GM23338 (cell line): ENCODE measurements around the gene OR10K2. TPM values are rescaled to one million over a fixed set of nuclear protein-coding genes. Genes with fewer than 3 reads are reported as not detected.

Experiments
- ATAC-seq: fragments of 200-7000 bp; cut with Tn5 transposase; 3 replicates; pipeline ENCODE4 v1.9.1; 2020
- DNase-seq: peaks from one replicate; pipeline ENCODE4 v3.0.0-alpha.2; 2015; ENCODE audit warnings: low spot score
- H2AFZ ChIP-seq: fragments of 200-600 bp; sonication (generic); 2 replicates; pipeline ENCODE4 v1.8.0; 2016; ENCODE audit warnings: antibody characterized with exemption, mild to moderate bottlenecking, moderate library complexity
- H3F3A ChIP-seq: fragments of 200-600 bp; sonication (generic); replicated peaks from 2 replicates; pipeline ENCODE4 v1.8.0; 2017; ENCODE audit warnings: antibody characterized with exemption, mixed run types, low read depth
- H3K27ac ChIP-seq: fragments of 200-600 bp; sonication (generic); 2 replicates; pipeline ENCODE4 v1.6.1; 2016; ENCODE audit warnings: low read depth
- H3K27me3 ChIP-seq: fragments of 200-600 bp; sonication (generic); 2 replicates; pipeline ENCODE4 v1.8.0; 2016; ENCODE audit warnings: mild to moderate bottlenecking, mixed run types, moderate library complexity; ENCODE audit not compliant: insufficient read depth
- H3K36me3 ChIP-seq: fragments of 200-600 bp; sonication (generic); 2 replicates; pipeline ENCODE4 v1.8.0; 2016; ENCODE audit warnings: mild to moderate bottlenecking; ENCODE audit not compliant: insufficient read depth
- H3K4me1 ChIP-seq: fragments of 200-600 bp; sonication (generic); 2 replicates; pipeline ENCODE4 v1.8.0; 2016; ENCODE audit warnings: mild to moderate bottlenecking, moderate library complexity; ENCODE audit not compliant: insufficient read depth
- H3K4me2 ChIP-seq: fragments of 200-600 bp; sonication (generic); 2 replicates; pipeline ENCODE4 v1.7.1; 2017; ENCODE audit warnings: mixed run types
- H3K4me3 ChIP-seq: fragments of 200-600 bp; sonication (generic); 2 replicates; pipeline ENCODE4 v1.6.1; 2016; ENCODE audit warnings: mixed run types
- H3K79me2 ChIP-seq: fragments of 200-600 bp; sonication (generic); replicated peaks from 2 replicates; pipeline ENCODE4 v1.8.0; 2017; ENCODE audit warnings: mild to moderate bottlenecking; ENCODE audit not compliant: insufficient read depth
- H3K9me2 ChIP-seq: fragments of 200-600 bp; sonication (generic); 2 replicates; pipeline ENCODE4 v1.8.0; 2017; ENCODE audit not compliant: insufficient read depth
- H4K20me1 ChIP-seq: fragments of 200-600 bp; sonication (generic); replicated peaks from 2 replicates; pipeline ENCODE4 v1.8.0; 2017; ENCODE audit warnings: mild to moderate bottlenecking; ENCODE audit not compliant: insufficient read depth
- H3K27ac Mint-ChIP-seq: 2 replicates; pipeline ENCODE4 v1.8.0; 2020; ENCODE audit warnings: inconsistent platforms, mild to moderate bottlenecking, moderate library complexity, mixed read lengths
- H3K27me3 Mint-ChIP-seq: 3 replicates; pipeline ENCODE4 v1.8.0; 2022; ENCODE audit warnings: low read depth, mild to moderate bottlenecking, moderate library complexity, mixed read lengths, inconsistent platforms; ENCODE audit not compliant: insufficient read depth, poor library complexity
- H3K36me3 Mint-ChIP-seq: 3 replicates; pipeline ENCODE4 v1.8.0; 2021; ENCODE audit warnings: low read depth, mild to moderate bottlenecking, inconsistent platforms, moderate library complexity, mixed read lengths
- H3K4me1 Mint-ChIP-seq: 3 replicates; pipeline ENCODE4 v1.8.0; 2020; ENCODE audit warnings: mild to moderate bottlenecking, inconsistent platforms, mixed read lengths
- H3K4me3 Mint-ChIP-seq: 3 replicates; pipeline ENCODE4 v1.8.0; 2021; ENCODE audit warnings: moderate library complexity, mild to moderate bottlenecking, inconsistent platforms, mixed read lengths
- H3K9me3 Mint-ChIP-seq: 3 replicates; pipeline ENCODE4 v1.8.0; 2020; ENCODE audit warnings: moderate library complexity, mild to moderate bottlenecking, inconsistent platforms, mixed read lengths
- CREB1 ChIP-seq: fragments of 250-450 bp; sonication (Bioruptor Pico); IDR thresholded peaks from 2 replicates; pipeline ENCODE4 v1.5.0; 2020; ENCODE audit warnings: low read depth, mild to moderate bottlenecking, moderate library complexity
- EZH2 ChIP-seq: fragments of 200-600 bp; sonication (generic); IDR thresholded peaks from one replicate; pipeline ENCODE4 v1.8.0; 2017; ENCODE audit warnings: antibody characterized with exemption, mild to moderate bottlenecking, low read depth; ENCODE audit not compliant: unreplicated experiment
- EZH2phosphoT487 ChIP-seq: fragments of 200-600 bp; sonication (generic); IDR thresholded peaks from one replicate; pipeline ENCODE4 v1.8.1; 2018; ENCODE audit warnings: antibody characterized with exemption; ENCODE audit not compliant: unreplicated experiment
- JUNB ChIP-seq: IDR thresholded peaks from one replicate; pipeline ENCODE4 v1.6.1; 2016; ENCODE audit warnings: antibody characterized with exemption; ENCODE audit not compliant: unreplicated experiment
- NANOG ChIP-seq: IDR thresholded peaks from 2 replicates; pipeline ENCODE4 v1.6.1; 2016; ENCODE audit warnings: antibody characterized with exemption, borderline replicate concordance
- STAT1 ChIP-seq: IDR thresholded peaks from one replicate; pipeline ENCODE4 v1.6.1; 2016; ENCODE audit warnings: antibody characterized with exemption; ENCODE audit not compliant: unreplicated experiment
- polyA plus RNA-seq: library from polyadenylated mRNA; unstranded; fragments of >200 nt; fragmentation: Nextera tagmentation; extraction: Ambion mirVana; gene quantifications from 2 replicates; pipeline ENCODE4 v1.2.1, GENCODE V29; 2016
- total RNA-seq: library from RNA; depleted of rRNA; stranded (reverse); fragments of >200 nt; shearing (Covaris generic); gene quantifications from 2 replicates; pipeline ENCODE4 v1.2.3, GENCODE V29; 2014
- TF ChIP-seq, protein P1 (sequence below): fragments of 250-450 bp; sonication (Bioruptor Pico); IDR thresholded peaks from 2 replicates; pipeline ENCODE4 v1.5.0; 2020; ENCODE audit warnings: mild to moderate bottlenecking, moderate library complexity
- TF ChIP-seq, protein P2 (sequence below), 2 experiments: fragments of 200-600 bp in 1 of 2; sonication (generic) in 1 of 2; conservative IDR thresholded peaks; 2 replicates each; pipeline versions ENCODE4 v1.5.1 to v1.6.1; 2016 to 2017; ENCODE audit warnings: antibody characterized with exemption in 2 of 2, low read depth in 2 of 2, mild to moderate bottlenecking in 2 of 2, moderate library complexity in 1 of 2

The OR10K2 gene
- total and polyA plus RNA-seq, 2 experiments from 2014 or later: not detected

DNA sequence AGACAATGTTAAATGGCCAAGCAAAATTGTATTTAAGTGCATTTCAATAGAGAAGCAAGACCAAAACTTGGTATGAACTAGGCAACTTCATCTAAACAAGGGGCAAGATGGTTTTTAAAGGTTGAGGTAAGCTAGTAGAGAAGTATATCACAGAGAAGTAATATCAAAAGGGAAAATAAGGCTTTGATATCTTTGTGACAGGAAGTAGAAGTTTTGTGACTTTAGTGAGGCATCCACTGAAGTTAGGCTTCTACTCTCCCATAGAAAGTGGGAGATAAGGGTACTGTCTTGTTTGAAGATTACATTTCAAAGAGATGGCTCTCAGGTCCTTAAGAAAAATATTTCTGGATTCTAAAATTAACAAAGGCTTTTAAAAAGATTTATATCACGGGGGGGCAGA lies 35.7 kb downstream of the OR10K2 start (continued):
- TF ChIP-seq, protein P1, sequence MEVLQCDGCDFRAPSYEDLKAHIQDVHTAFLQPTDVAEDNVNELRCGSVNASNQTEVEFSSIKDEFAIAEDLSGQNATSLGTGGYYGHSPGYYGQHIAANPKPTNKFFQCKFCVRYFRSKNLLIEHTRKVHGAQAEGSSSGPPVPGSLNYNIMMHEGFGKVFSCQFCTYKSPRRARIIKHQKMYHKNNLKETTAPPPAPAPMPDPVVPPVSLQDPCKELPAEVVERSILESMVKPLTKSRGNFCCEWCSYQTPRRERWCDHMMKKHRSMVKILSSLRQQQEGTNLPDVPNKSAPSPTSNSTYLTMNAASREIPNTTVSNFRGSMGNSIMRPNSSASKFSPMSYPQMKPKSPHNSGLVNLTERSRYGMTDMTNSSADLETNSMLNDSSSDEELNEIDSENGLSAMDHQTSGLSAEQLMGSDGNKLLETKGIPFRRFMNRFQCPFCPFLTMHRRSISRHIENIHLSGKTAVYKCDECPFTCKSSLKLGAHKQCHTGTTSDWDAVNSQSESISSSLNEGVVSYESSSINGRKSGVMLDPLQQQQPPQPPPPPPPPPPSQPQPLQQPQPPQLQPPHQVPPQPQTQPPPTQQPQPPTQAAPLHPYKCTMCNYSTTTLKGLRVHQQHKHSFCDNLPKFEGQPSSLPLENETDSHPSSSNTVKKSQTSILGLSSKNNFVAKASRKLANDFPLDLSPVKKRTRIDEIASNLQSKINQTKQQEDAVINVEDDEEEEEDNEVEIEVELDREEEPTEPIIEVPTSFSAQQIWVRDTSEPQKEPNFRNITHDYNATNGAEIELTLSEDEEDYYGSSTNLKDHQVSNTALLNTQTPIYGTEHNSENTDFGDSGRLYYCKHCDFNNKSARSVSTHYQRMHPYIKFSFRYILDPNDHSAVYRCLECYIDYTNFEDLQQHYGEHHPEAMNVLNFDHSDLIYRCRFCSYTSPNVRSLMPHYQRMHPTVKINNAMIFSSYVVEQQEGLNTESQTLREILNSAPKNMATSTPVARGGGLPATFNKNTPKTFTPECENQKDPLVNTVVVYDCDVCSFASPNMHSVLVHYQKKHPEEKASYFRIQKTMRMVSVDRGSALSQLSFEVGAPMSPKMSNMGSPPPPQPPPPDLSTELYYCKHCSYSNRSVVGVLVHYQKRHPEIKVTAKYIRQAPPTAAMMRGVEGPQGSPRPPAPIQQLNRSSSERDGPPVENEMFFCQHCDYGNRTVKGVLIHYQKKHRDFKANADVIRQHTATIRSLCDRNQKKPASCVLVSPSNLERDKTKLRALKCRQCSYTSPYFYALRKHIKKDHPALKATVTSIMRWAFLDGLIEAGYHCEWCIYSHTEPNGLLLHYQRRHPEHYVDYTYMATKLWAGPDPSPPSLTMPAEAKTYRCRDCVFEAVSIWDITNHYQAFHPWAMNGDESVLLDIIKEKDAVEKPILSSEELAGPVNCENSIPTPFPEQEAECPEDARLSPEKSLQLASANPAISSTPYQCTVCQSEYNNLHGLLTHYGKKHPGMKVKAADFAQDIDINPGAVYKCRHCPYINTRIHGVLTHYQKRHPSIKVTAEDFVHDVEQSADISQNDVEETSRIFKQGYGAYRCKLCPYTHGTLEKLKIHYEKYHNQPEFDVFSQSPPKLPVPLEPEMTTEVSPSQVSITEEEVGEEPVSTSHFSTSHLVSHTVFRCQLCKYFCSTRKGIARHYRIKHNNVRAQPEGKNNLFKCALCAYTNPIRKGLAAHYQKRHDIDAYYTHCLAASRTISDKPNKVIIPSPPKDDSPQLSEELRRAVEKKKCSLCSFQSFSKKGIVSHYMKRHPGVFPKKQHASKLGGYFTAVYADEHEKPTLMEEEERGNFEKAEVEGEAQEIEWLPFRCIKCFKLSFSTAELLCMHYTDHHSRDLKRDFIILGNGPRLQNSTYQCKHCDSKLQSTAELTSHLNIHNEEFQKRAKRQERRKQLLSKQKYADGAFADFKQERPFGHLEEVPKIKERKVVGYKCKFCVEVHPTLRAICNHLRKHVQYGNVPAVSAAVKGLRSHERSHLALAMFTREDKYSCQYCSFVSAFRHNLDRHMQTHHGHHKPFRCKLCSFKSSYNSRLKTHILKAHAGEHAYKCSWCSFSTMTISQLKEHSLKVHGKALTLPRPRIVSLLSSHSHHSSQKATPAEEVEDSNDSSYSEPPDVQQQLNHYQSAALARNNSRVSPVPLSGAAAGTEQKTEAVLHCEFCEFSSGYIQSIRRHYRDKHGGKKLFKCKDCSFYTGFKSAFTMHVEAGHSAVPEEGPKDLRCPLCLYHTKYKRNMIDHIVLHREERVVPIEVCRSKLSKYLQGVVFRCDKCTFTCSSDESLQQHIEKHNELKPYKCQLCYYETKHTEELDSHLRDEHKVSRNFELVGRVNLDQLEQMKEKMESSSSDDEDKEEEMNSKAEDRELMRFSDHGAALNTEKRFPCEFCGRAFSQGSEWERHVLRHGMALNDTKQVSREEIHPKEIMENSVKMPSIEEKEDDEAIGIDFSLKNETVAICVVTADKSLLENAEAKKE (CRISPR knock-in tag): no peak
- TF ChIP-seq JUNB (no peak), EZH2 (no peak), CREB1 (CRISPR knock-in tag) (no peak)

DNA sequence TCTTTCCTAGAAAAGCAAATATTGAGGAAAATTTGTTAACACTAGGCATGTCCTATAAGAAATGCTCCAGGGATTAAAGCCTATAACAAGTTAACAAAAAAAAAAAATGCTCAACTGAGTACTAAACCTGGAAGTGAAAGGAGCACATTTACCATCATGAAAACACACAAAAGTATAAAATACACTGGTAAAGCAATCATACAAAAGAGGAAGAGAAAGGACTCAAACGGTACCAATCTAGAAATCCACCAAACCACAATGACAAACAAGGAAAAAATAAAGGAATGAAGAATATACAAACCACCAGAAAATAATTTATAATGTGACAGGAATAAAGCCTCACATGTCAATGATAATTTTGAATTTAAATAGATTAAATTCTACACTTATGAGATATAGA lies 51.2 kb downstream of the OR10K2 start:
- Histone ChIP-seq H3K4me2 (no peak overlapping the region), H2AFZ (no peak overlapping the region), H3F3A (no peaks in the 10 kb centered on the region), H3K27me3 (no peaks in the 10 kb centered on the region), H3K4me3 (no peak overlapping the region), H3K4me1 (no peaks in the 10 kb centered on the region), H3K36me3 (no peaks in the 10 kb centered on the region), H3K79me2 (no peaks in the 10 kb centered on the region), H4K20me1 (no peaks in the 10 kb centered on the region), H3K9me2 (no peaks in the 10 kb centered on the region), H3K27ac (no peak overlapping the region)
- H3K27ac Mint-ChIP-seq: no peak overlapping the region
- no peaks in the 10 kb centered on the region for H3K4me1 Mint-ChIP-seq
- no peaks in the 10 kb centered on the region for H3K36me3 Mint-ChIP-seq
- DNase-seq: no peak
- no peak for ATAC-seq
- H3K4me3 Mint-ChIP-seq: no peak overlapping the region
- H3K9me3 Mint-ChIP-seq: no peaks in the 10 kb centered on the region
- peaks cover 3% of the 10 kb centered on the region for H3K27me3 Mint-ChIP-seq
- TF ChIP-seq, protein P1 (CRISPR knock-in tag): no peak
- TF ChIP-seq JUNB: no peak
- no peak for TF ChIP-seq NANOG
- TF ChIP-seq, protein P2, sequence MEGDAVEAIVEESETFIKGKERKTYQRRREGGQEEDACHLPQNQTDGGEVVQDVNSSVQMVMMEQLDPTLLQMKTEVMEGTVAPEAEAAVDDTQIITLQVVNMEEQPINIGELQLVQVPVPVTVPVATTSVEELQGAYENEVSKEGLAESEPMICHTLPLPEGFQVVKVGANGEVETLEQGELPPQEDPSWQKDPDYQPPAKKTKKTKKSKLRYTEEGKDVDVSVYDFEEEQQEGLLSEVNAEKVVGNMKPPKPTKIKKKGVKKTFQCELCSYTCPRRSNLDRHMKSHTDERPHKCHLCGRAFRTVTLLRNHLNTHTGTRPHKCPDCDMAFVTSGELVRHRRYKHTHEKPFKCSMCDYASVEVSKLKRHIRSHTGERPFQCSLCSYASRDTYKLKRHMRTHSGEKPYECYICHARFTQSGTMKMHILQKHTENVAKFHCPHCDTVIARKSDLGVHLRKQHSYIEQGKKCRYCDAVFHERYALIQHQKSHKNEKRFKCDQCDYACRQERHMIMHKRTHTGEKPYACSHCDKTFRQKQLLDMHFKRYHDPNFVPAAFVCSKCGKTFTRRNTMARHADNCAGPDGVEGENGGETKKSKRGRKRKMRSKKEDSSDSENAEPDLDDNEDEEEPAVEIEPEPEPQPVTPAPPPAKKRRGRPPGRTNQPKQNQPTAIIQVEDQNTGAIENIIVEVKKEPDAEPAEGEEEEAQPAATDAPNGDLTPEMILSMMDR (conservative IDR thresholded peaks at IDR 0.05; ENCODE audit: low read depth in 2 of 2): no peak
- TF ChIP-seq STAT1: no peak
- TF ChIP-seq EZH2: no peak
- no peak for TF ChIP-seq EZH2phosphoT487
